ENCODE results near the gene B4GALT4.

DNA sequence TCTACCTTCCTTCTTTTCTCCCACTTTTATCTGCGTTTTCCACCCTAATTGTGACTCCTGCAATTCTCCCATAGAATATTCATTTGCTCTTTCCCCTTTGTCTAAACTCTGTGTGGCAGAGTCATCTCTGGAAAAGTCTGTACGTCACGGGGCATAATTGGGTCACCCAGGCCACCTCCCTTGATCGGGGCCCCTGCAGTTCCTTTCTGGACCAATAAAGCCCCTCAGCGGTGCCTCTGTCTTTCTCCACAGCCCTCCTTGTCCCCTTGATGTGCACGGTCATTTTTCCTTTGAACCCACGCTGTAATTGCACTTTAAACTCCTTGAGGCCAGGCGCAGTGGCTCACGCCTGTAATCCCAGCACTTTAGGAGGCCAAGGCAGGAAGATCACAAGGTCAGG lies 56.6 kb downstream of the B4GALT4 start:
- TF ChIP-seq ZNF274 (IDR thresholded peaks at IDR 0.05; ENCODE audit: low read depth, low read length) (no peak), YY1 (IDR thresholded peaks at IDR 0.05; ENCODE audit: insufficient read depth, insufficient read length) (no peak), SUZ12 (IDR thresholded peaks at IDR 0.05; ENCODE audit: extremely low read depth, insufficient read depth, insufficient read length) (no peak)

Measured in NT2/D1 (cell line).